Memory B cell (primary cell): ENCODE results near the gene FAM222B.
"Not testable (repeated sequence)": the region's sequence is repeated elsewhere in the genome, so short reads cannot be mapped to it uniquely, and the experiment has no call there.

Experiments used
- ATAC-seq: fragments of 150-1000 bp; cut with Tn5 transposase; 2 replicates; pipeline ENCODE4 v1.10.0; 2021; ENCODE audit warnings: low read depth, mild to moderate bottlenecking, moderate library complexity
- DNase-seq, 2 donors: peaks; one replicate each; pipeline ENCODE4 v3.0.0; 2022; ENCODE audit warnings: low spot score in 2 of 2
- H3K27ac Mint-ChIP-seq: one replicate; pipeline ENCODE4 v1.8.0; 2022; ENCODE audit warnings: mild to moderate bottlenecking, moderate library complexity, mixed read lengths
- H3K27me3 Mint-ChIP-seq: one replicate; pipeline ENCODE4 v1.8.0; 2022; ENCODE audit warnings: mixed read lengths
- H3K36me3 Mint-ChIP-seq: one replicate; pipeline ENCODE4 v1.8.0; 2022; ENCODE audit warnings: mild to moderate bottlenecking, mixed read lengths
- H3K4me1 Mint-ChIP-seq: one replicate; pipeline ENCODE4 v1.8.0; 2022; ENCODE audit warnings: mixed read lengths
- H3K4me3 Mint-ChIP-seq: one replicate; pipeline ENCODE4 v1.8.0; 2022; ENCODE audit warnings: mild to moderate bottlenecking, moderate library complexity, mixed read lengths
- H3K9me3 Mint-ChIP-seq: one replicate; pipeline ENCODE4 v1.8.0; 2022; ENCODE audit warnings: mixed read lengths

Gene FAM222B

GRCh38 chr17:28807925-28808634 lies 34.5 kb downstream of the FAM222B start:
- Mint-ChIP-seq H3K27me3 (no peaks in the 10 kb centered on the region), H3K36me3 (peaks cover 2% of the 10 kb centered on the region), H3K4me3 (no peak overlapping the region), H3K4me1 (peaks cover 16% of the 10 kb centered on the region), H3K9me3 (no peaks in the 10 kb centered on the region), H3K27ac (peak overlapping the region; percentile 39)
- ATAC-seq (no peak), DNase-seq (no peak)

GRCh38 chr17:28796062-28796461 lies 46.5 kb downstream of the FAM222B start:
- peaks cover 2% of the 10 kb centered on the region for H3K36me3 Mint-ChIP-seq
- no peak overlapping the region for H3K27ac Mint-ChIP-seq
- H3K9me3 Mint-ChIP-seq: no peaks in the 10 kb centered on the region
- peaks cover 3% of the 10 kb centered on the region for H3K4me1 Mint-ChIP-seq
- no peaks in the 10 kb centered on the region for H3K27me3 Mint-ChIP-seq
- ATAC-seq (no peak), DNase-seq (no peak)
- no peak overlapping the region for H3K4me3 Mint-ChIP-seq

GRCh38 chr17:28794846-28795441 lies 47.6 kb downstream of the FAM222B start:
- H3K9me3 Mint-ChIP-seq, H3K4me1 Mint-ChIP-seq, H3K27me3 Mint-ChIP-seq, H3K4me3 Mint-ChIP-seq, H3K36me3 Mint-ChIP-seq, H3K27ac Mint-ChIP-seq, DNase-seq, ATAC-seq: not testable (repeated sequence)

- ATAC-seq: peak; percentile 32
- peaks cover 6% of the 10 kb centered on the region for H3K4me1 Mint-ChIP-seq
- DNase-seq: no peak
- H3K4me3 Mint-ChIP-seq: no peak overlapping the region
- H3K27me3 Mint-ChIP-seq: no peaks in the 10 kb centered on the region
- no peaks in the 10 kb centered on the region for H3K9me3 Mint-ChIP-seq
- peaks cover 4% of the 10 kb centered on the region for H3K36me3 Mint-ChIP-seq
- peak overlapping the region; percentile 53 for H3K27ac Mint-ChIP-seq
These were observed 49.5 kb downstream of the FAM222B start for GRCh38 chr17:28792877-28793661.

- H3K36me3 Mint-ChIP-seq: peaks cover 2% of the 10 kb centered on the region
These were observed 54.5 kb downstream of the FAM222B start for GRCh38 chr17:28788100-28788499.

GRCh38 chr17:28783161-28783560 lies 59.4 kb downstream of the FAM222B start:
- H3K27me3 Mint-ChIP-seq: no peaks in the 10 kb centered on the region
- ATAC-seq (no peak), DNase-seq (no peak)
- no peaks in the 10 kb centered on the region for H3K9me3 Mint-ChIP-seq
- H3K4me3 Mint-ChIP-seq: no peak overlapping the region
- H3K36me3 Mint-ChIP-seq: peaks cover 7% of the 10 kb centered on the region
- H3K4me1 Mint-ChIP-seq: peaks cover 18% of the 10 kb centered on the region
- H3K27ac Mint-ChIP-seq: peak overlapping the region; percentile 35

More at GRCh38 chr17:28788100-28788499, 54.5 kb downstream of the FAM222B start:
- H3K4me3 Mint-ChIP-seq: no peak overlapping the region
- H3K4me1 Mint-ChIP-seq: peaks cover 5% of the 10 kb centered on the region
- no peaks in the 10 kb centered on the region for H3K9me3 Mint-ChIP-seq
- no peaks in the 10 kb centered on the region for H3K27me3 Mint-ChIP-seq
- peak overlapping the region; percentile 14 for H3K27ac Mint-ChIP-seq
- DNase-seq (no peak), ATAC-seq (no peak)

GRCh38 chr17:28779601-28780000 lies 63.0 kb downstream of the FAM222B start:
- not testable (repeated sequence) for DNase-seq, H3K9me3 Mint-ChIP-seq, H3K4me3 Mint-ChIP-seq, H3K36me3 Mint-ChIP-seq, H3K27me3 Mint-ChIP-seq, H3K27ac Mint-ChIP-seq, ATAC-seq
- peaks cover 24% of the 10 kb centered on the region for H3K4me1 Mint-ChIP-seq

GRCh38 chr17:28777178-28777577 lies 65.4 kb downstream of the FAM222B start:
- ATAC-seq (no peak), DNase-seq (no peak)
- H3K4me1 Mint-ChIP-seq: peaks cover 24% of the 10 kb centered on the region
- no peaks in the 10 kb centered on the region for H3K27me3 Mint-ChIP-seq
- peak overlapping the region; percentile 61 for H3K27ac Mint-ChIP-seq
- peaks cover 7% of the 10 kb centered on the region for H3K36me3 Mint-ChIP-seq
- H3K9me3 Mint-ChIP-seq: no peaks in the 10 kb centered on the region
- no peak overlapping the region for H3K4me3 Mint-ChIP-seq

GRCh38 chr17:28774206-28774605 lies 68.4 kb downstream of the FAM222B start:
- H3K9me3 Mint-ChIP-seq: no peaks in the 10 kb centered on the region
- H3K36me3 Mint-ChIP-seq: peaks cover 5% of the 10 kb centered on the region
- DNase-seq (no peak), ATAC-seq (no peak)
- no peak overlapping the region for H3K27ac Mint-ChIP-seq
- no peaks in the 10 kb centered on the region for H3K27me3 Mint-ChIP-seq
- H3K4me1 Mint-ChIP-seq: peaks cover 15% of the 10 kb centered on the region
- no peak overlapping the region for H3K4me3 Mint-ChIP-seq

GRCh38 chr17:28773736-28774135 lies 68.9 kb downstream of the FAM222B start:
- Mint-ChIP-seq H3K36me3 (peaks cover 2% of the 10 kb centered on the region), H3K9me3 (no peaks in the 10 kb centered on the region), H3K4me3 (no peak overlapping the region), H3K27ac (no peak overlapping the region), H3K27me3 (no peaks in the 10 kb centered on the region), H3K4me1 (peaks cover 12% of the 10 kb centered on the region)
- DNase-seq: no peak
- no peak for ATAC-seq

- peak overlapping the region; percentile 77 for H3K27ac Mint-ChIP-seq
- H3K36me3 Mint-ChIP-seq: peaks cover 10% of the 10 kb centered on the region
- H3K4me1 Mint-ChIP-seq: peaks cover 7% of the 10 kb centered on the region
- ATAC-seq: no peak
- no peaks in the 10 kb centered on the region for H3K27me3 Mint-ChIP-seq
- no peak overlapping the region for H3K4me3 Mint-ChIP-seq
- H3K9me3 Mint-ChIP-seq: no peaks in the 10 kb centered on the region
- no peak for DNase-seq
These were observed 77.6 kb downstream of the FAM222B start for GRCh38 chr17:28765038-28765437.

- Mint-ChIP-seq H3K4me3 (no peak overlapping the region), H3K36me3 (peaks cover 8% of the 10 kb centered on the region), H3K4me1 (peaks cover 5% of the 10 kb centered on the region), H3K27ac (no peak overlapping the region), H3K27me3 (no peaks in the 10 kb centered on the region), H3K9me3 (no peaks in the 10 kb centered on the region)
- DNase-seq (peak; percentile 76 to 82), ATAC-seq (peak; percentile 84)
These were observed 78.8 kb downstream of the FAM222B start for GRCh38 chr17:28763804-28764266.

GRCh38 chr17:28763137-28763799 lies 79.3 kb downstream of the FAM222B start:
- H3K4me3 Mint-ChIP-seq: no peak overlapping the region

More at GRCh38 chr17:28763137-28763799, 79.3 kb downstream of the FAM222B start:
- peaks cover 10% of the 10 kb centered on the region for H3K36me3 Mint-ChIP-seq
- peaks cover 5% of the 10 kb centered on the region for H3K4me1 Mint-ChIP-seq
- no peaks in the 10 kb centered on the region for H3K27me3 Mint-ChIP-seq
- H3K9me3 Mint-ChIP-seq: no peaks in the 10 kb centered on the region
- DNase-seq (no peak), ATAC-seq (peak; percentile 19)
- H3K27ac Mint-ChIP-seq: no peak overlapping the region
